ENCODE data around the gene CLCN6. TPM values are rescaled to one million over a fixed set of nuclear protein-coding genes. Genes with fewer than 3 reads are reported as not detected.

The CLCN6 gene
- total RNA-seq, 1 donor: 21.0 TPM

DNA sequence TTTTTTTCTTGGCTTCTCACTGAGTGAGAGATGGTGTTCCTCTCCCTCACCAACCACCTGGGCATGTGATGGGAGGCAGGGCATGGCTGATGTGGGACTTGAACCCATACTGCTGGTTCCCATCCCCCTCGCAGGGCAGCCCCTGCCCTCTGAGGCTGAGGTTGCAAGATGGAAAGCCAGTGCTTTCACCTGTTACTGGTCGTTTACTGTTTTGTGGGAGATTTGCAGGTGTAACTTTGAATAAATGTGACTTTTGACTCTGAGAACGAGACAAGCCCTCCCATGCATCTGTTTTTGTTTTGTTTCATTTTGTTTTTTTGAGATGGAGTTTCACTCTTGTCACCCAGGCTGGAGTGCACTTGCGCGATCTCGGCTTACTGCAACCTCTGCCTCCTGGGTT, 22.4 kb upstream of the CLCN6 start:
- Histone ChIP-seq H3K36me3 (ENCODE audit: insufficient read depth, low read length) (no peaks in the 10 kb centered on the region), H4K20me1 (ENCODE audit: insufficient read depth, low read length) (no peaks in the 10 kb centered on the region), H2AFZ (ENCODE audit: low read length) (no peak overlapping the region), H3K4me2 (ENCODE audit: insufficient read depth, low read length) (no peak overlapping the region), H3K4me3 (ENCODE audit: insufficient read depth, low read length) (no peak overlapping the region), H3K9me3 (ENCODE audit: low read depth, low read length) (no peaks in the 10 kb centered on the region), H3K4me1 (ENCODE audit: insufficient read depth, low read length) (peaks cover 12% of the 10 kb centered on the region), H3K79me2 (ENCODE audit: insufficient read depth, low read length) (no peaks in the 10 kb centered on the region), H3K27ac (ENCODE audit: low read depth, low read length) (no peak overlapping the region), H3K27me3 (ENCODE audit: insufficient read depth, low read length) (no peaks in the 10 kb centered on the region)
- no peak for DNase-seq (ENCODE audit: insufficient read length, low spot score, missing footprints)
- no peak for TF ChIP-seq CTCF (IDR thresholded peaks at IDR 0.05; ENCODE audit: extremely low read depth, low read depth, low read length)

- H3K27me3 ChIP-seq (ENCODE audit: insufficient read depth, low read length): no peaks in the 10 kb centered on the region
- H3K9me3 ChIP-seq (ENCODE audit: low read depth, low read length): no peaks in the 10 kb centered on the region
- DNase-seq (ENCODE audit: insufficient read length, low spot score, missing footprints): peak; percentile 76
- no peak overlapping the region for H3K27ac ChIP-seq (ENCODE audit: low read depth, low read length)
- H3K36me3 ChIP-seq (ENCODE audit: insufficient read depth, low read length): peaks cover 1% of the 10 kb centered on the region
- no peaks in the 10 kb centered on the region for H3K79me2 ChIP-seq (ENCODE audit: insufficient read depth, low read length)
- H3K4me1 ChIP-seq (ENCODE audit: insufficient read depth, low read length): peaks cover 12% of the 10 kb centered on the region
- H3K4me3 ChIP-seq (ENCODE audit: insufficient read depth, low read length): no peak overlapping the region
- H4K20me1 ChIP-seq (ENCODE audit: insufficient read depth, low read length): no peaks in the 10 kb centered on the region
- TF ChIP-seq CTCF (IDR thresholded peaks at IDR 0.05; ENCODE audit: extremely low read depth, low read depth, low read length): no peak
- peak overlapping the region; percentile 61 for H3K4me2 ChIP-seq (ENCODE audit: insufficient read depth, low read length)
- peak overlapping the region; percentile 42 for H2AFZ ChIP-seq (ENCODE audit: low read length)
Observed at GRCh38 chr1:11784256-11784992, 21.6 kb upstream of the CLCN6 start.

DNA sequence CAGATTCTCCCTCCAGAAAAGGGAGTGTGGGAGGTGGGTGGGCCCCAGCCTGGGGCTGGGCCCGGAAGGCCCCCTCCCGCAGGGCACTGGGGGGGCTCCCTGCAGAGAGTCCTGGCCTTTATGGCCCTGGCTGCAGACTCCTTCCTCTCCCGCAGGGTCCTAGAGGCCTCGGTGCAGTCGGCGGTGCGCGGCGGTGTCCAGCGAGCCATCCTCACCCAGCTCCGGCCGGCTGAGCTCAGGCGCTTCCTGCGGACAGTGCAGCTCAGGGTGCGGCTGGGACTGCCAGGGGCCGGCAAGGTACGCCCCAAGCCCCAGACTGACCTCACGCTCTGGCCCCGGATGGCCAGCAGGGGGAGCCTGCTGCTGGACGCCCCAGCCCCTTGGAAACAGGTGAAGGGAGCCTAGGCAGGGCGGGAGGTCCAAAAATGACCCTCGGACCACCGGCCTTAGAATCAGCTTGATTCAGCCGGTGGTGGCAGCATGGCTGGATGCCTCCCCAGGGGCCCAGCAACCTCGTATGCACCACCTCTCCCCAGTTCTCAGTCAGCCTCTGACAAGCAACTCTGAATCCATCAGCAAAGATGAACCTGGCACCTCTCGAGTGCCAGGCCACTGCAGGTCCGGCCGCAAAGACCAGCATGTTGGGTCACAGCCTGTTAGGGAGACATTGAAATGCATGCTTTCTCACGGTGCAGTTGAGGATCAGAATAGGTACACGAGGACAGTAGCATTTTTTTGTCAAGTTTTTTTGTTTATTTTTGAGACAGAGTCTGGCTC, 20.8 kb upstream of the CLCN6 start:
- peak; percentile 76 for TF ChIP-seq CTCF (IDR thresholded peaks at IDR 0.05; ENCODE audit: extremely low read depth, low read depth, low read length)
- peak overlapping the region; percentile 42 for H2AFZ ChIP-seq (ENCODE audit: low read length)
- H3K27me3 ChIP-seq (ENCODE audit: insufficient read depth, low read length): no peaks in the 10 kb centered on the region
- no peak overlapping the region for H3K27ac ChIP-seq (ENCODE audit: low read depth, low read length)
- peaks cover 4% of the 10 kb centered on the region for H3K36me3 ChIP-seq (ENCODE audit: insufficient read depth, low read length)
- H3K79me2 ChIP-seq (ENCODE audit: insufficient read depth, low read length): no peaks in the 10 kb centered on the region
- peaks cover 12% of the 10 kb centered on the region for H3K4me1 ChIP-seq (ENCODE audit: insufficient read depth, low read length)
- H4K20me1 ChIP-seq (ENCODE audit: insufficient read depth, low read length): no peaks in the 10 kb centered on the region
- no peaks in the 10 kb centered on the region for H3K9me3 ChIP-seq (ENCODE audit: low read depth, low read length)
- DNase-seq (ENCODE audit: insufficient read length, low spot score, missing footprints): peak; percentile 95
- peak overlapping the region; percentile 48 for H3K4me3 ChIP-seq (ENCODE audit: insufficient read depth, low read length)
- peak overlapping the region; percentile 61 for H3K4me2 ChIP-seq (ENCODE audit: insufficient read depth, low read length)

DNA sequence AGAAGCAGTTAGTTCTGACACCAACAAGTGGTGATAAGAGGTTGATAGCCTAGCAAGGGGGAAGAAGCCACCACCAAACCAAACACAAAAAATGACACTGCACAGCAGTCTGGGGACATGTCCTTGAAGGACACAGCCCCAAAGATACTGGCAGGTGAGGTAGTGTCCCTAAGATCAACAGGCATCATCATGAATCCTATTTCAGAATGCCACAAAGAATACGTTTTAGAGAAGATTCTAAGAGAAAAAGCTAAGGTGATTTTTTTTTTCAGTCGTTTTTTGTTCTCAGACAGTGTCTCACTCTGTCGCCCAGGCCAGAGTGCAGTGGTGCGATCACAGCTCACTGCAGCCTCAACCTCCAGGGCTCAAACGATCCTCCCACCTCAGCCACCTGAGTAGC, 19.8 kb upstream of the CLCN6 start:
- Histone ChIP-seq H3K4me3 (ENCODE audit: insufficient read depth, low read length) (no peak overlapping the region), H3K79me2 (ENCODE audit: insufficient read depth, low read length) (no peaks in the 10 kb centered on the region), H3K27ac (ENCODE audit: low read depth, low read length) (no peak overlapping the region), H3K9me3 (ENCODE audit: low read depth, low read length) (no peaks in the 10 kb centered on the region), H3K27me3 (ENCODE audit: insufficient read depth, low read length) (no peaks in the 10 kb centered on the region), H3K4me1 (ENCODE audit: insufficient read depth, low read length) (peaks cover 22% of the 10 kb centered on the region), H3K4me2 (ENCODE audit: insufficient read depth, low read length) (no peak overlapping the region), H3K36me3 (ENCODE audit: insufficient read depth, low read length) (peaks cover 4% of the 10 kb centered on the region), H4K20me1 (ENCODE audit: insufficient read depth, low read length) (no peaks in the 10 kb centered on the region), H2AFZ (ENCODE audit: low read length) (no peak overlapping the region)
- DNase-seq (ENCODE audit: insufficient read length, low spot score, missing footprints): no peak
- TF ChIP-seq CTCF (IDR thresholded peaks at IDR 0.05; ENCODE audit: extremely low read depth, low read depth, low read length): no peak

Data from osteoblast (primary cell).